Glomerular endothelial cell (primary cell): ENCODE measurements around the gene CCDC77. TPM values are rescaled to one million over a fixed set of nuclear protein-coding genes. Genes with fewer than 3 reads are reported as not detected.

ENCODE experiments used
- DNase-seq: peaks from one replicate; pipeline ENCODE4 v3.0.0-alpha.2; 2011; ENCODE audit warnings: low read depth, low spot score; ENCODE audit errors: extremely low read depth
- total RNA-seq: library from RNA; depleted of rRNA; stranded (reverse); fragments of >200 nt; gene quantifications from 2 replicates; pipeline ENCODE4 v1.2.3, GENCODE V29; 2015

CCDC77 gene
- total RNA-seq, 1 donor from 2014 or later: 10.9 TPM

DNA sequence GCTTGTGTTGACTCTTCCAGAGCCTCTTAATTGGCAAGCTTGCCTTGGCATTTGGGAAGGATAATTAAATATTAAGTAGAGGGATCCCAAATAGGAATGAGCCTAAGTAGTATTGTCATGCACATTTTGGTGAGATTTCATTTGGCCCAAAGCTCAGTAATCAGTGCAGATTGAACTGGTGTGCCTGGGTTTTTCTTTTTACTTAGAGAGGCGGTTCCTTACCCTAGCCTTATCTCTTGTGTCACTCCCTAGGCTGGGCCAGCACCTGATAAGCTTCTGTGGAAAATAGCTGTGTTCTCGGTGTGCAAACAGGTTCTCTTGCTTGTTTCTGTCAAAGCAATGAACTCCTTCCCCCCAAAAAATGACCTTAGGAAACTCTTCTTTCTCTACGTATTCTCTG is 49.0 kb downstream of the CCDC77 start:
- no peak for DNase-seq

- DNase-seq: no peak
Measured at GRCh38 chr12:452667-453210, 51.3 kb downstream of the CCDC77 start.

- DNase-seq: no peak
Measured at GRCh38 chr12:454833-455232, 53.4 kb downstream of the CCDC77 start.

- DNase-seq: no peak
Measured at GRCh38 chr12:455821-456220, 54.4 kb downstream of the CCDC77 start.

GRCh38 chr12:457676-458075 is 56.2 kb downstream of the CCDC77 start:
- no peak for DNase-seq

DNA sequence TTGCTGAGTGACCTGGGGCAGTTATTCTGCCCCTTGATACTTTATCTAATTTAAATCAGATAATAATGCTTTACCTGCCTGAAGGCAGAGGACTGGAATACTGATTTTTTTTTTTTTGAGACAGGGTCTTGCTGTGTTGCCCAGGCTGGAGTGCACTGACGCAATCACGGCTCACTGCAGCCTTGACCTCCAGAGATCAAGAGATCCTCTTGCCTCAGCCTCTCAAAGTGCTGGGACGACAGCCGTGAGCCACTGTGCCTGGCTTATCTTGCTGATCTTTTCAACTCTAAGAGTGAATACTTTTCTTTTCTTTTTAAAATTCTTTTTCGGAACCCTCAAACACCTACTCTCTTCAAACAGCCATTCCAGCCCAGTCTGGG is 57.6 kb downstream of the CCDC77 start:
- DNase-seq: no peak

- DNase-seq: no peak
Measured at GRCh38 chr12:459430-460258, 58.2 kb downstream of the CCDC77 start, which contains the start of gene B4GALNT3. Gene B4GALNT3, plus strand, starts transcription at chr12:459939. Its CDS starts 438 bp downstream, at chr12:460377.

GRCh38 chr12:460261-461230 is 59.1 kb downstream of the CCDC77 start:
- no peak for DNase-seq

DNA sequence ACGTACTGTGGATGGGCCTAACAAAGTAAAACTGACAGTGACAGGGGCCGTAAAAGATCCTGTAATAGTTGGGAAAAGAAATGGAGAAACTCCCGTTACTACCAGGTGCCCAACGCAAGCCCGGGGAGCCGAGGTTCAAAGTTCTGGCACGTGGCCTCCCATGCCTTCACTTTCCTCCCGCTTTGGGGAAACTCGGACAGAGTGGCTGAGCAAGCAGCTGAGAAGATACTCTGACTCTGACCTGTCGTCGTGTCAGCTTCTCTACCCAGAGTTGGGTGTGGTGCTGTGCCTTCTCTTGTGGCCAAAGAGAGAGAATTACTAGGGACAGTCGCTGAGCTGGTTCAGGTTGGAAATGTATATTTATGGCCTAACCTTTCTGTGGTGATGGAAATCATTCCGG is 60.0 kb downstream of the CCDC77 start:
- no peak for DNase-seq

- no peak for DNase-seq
Measured at GRCh38 chr12:462936-463705, 61.7 kb downstream of the CCDC77 start.

GRCh38 chr12:464484-465267 is 63.2 kb downstream of the CCDC77 start:
- no peak for DNase-seq

DNA sequence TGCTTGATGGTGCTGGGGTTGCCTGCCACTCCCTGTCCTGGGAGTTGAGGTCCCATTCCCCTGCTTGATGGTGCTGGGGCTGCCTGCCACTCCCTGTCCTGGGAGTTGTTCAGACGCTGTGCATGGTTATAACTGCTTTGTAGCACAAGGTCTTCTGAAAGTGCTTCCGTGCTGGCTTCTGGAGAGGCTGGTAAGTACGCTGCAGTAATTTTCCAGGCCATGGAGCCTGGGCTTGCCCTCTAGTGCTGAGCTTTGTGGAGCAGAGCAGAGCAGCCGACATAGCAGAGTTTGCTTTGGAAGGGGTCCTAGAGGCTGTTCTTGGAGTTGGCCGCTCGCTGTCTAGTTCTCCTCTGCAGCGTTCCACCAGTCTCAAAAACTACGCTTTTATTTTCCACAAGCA is 64.6 kb downstream of the CCDC77 start:
- no peak for DNase-seq

DNA sequence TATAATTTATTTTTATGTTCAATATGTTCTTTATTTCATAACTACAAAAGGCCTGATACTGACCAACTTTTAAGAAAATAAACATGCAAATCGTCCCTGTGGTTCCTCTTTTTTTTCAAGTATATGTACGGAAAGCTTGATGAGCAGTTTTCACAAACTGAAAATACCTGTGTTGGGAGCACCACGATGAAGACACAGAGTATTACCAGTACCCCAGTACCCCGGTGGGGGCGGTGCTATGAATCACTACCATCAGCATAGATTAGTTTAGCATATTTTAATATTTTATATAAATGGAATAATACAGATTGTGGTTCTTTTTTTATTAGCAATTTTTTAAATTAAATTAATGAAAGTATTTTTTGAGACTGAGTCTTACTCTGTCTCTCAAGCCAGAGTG is 65.3 kb downstream of the CCDC77 start:
- no peak for DNase-seq

DNA sequence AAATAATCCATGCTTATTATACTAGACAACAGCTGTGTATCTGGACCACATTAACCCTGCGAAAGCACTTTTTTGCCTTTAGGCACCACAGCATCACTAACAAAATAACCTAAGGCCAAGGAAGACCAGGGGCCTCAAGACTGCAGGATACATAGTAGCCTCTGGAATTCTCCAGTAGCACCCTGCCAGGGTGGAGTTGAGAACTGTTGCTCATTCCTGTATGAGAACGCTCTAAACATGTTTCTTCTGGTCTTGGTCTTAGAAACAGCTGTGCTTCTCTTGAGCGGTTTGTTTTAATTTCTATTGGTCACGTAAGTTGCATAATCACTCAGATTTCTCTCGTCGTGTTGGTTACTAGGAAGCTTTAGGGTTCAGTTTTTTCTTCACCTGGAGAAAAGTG is 66.1 kb downstream of the CCDC77 start:
- no peak for DNase-seq

DNA sequence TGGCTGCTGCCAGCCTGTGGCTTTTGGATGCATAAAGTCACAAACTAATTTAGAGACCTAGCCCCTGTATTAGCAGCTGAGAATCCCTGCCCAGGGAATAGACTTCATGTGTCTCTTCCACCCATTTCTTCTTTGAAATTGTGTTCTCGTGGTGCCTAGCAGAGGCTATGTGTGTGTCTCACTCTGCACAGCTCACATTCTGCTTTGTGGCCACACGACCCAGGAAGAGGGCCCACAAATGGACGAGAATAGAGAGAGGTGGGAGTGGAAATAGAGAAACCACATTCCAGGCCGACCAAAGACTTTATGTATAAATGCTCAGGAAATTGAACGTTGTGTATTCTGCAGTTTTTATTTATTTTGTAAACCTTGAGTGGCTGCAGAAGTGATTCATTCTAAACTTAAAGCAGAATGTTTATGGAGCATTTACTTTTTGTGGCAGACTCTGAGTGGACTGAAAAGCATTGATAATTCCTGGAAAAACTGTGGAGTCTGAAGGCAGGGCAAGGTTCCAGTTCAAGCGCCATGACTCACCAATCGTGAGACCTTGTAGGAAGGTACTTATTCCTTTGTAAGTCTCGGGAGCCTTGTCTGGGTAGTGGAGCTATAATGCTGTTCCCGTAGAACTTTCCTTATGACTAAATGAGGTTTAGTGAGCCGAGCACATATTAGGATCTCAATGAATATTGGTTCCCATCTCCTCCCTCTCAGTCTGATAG is 67.4 kb downstream of the CCDC77 start:
- DNase-seq: peak; percentile 12

- no peak for DNase-seq
Measured at GRCh38 chr12:470133-470532, 68.7 kb downstream of the CCDC77 start.

- no peak for DNase-seq
Measured at GRCh38 chr12:473198-473597, 71.8 kb downstream of the CCDC77 start.

GRCh38 chr12:473863-474577 is 72.6 kb downstream of the CCDC77 start:
- DNase-seq: no peak

- DNase-seq: no peak
Measured at GRCh38 chr12:475286-475685, 73.8 kb downstream of the CCDC77 start.
